Liver (tissue), 9 donors: ENCODE data around the gene ID3. TPM values are rescaled to one million over a fixed set of nuclear protein-coding genes. Genes with fewer than 3 reads are reported as not detected.

Source experiments
- DNase-seq: peaks from one replicate; pipeline ENCODE4 v3.0.0-alpha.2; 2017; ENCODE audit warnings: low spot score
- H3K27ac ChIP-seq, 2 donors: one replicate each; pipeline ENCODE4 v1.7.0; 2013; ENCODE audit warnings: inconsistent platforms in 2 of 2, low read length in 2 of 2, control low read depth in 1 of 2, low read depth in 1 of 2, mild to moderate bottlenecking in 1 of 2
- H3K27me3 ChIP-seq, 4 donors: one replicate each; pipeline versions ENCODE4 v1.6.1 to v1.7.0; 2013; ENCODE audit warnings: low read length in 3 of 4, inconsistent platforms in 1 of 4, mild to moderate bottlenecking in 1 of 4, moderate library complexity in 1 of 4; ENCODE audit not compliant: control insufficient read depth in 4 of 4, insufficient read depth in 4 of 4
- H3K36me3 ChIP-seq, 4 donors: one replicate each; pipeline versions ENCODE4 v1.6.1 to v1.7.0; 2013; ENCODE audit warnings: low read length in 3 of 4, mild to moderate bottlenecking in 3 of 4, low read depth in 1 of 4, moderate library complexity in 1 of 4; ENCODE audit not compliant: control insufficient read depth in 4 of 4, insufficient read depth in 3 of 4
- H3K4me1 ChIP-seq, 4 donors: one replicate each; pipeline versions ENCODE4 v1.6.1 to v1.7.0; 2013; ENCODE audit warnings: low read length in 3 of 4, mild to moderate bottlenecking in 3 of 4, moderate library complexity in 1 of 4; ENCODE audit not compliant: control insufficient read depth in 4 of 4, insufficient read depth in 4 of 4
- H3K4me3 ChIP-seq, 3 donors: one replicate each; pipeline versions ENCODE4 v1.6.1 to v1.7.0; 2013; ENCODE audit warnings: low read length in 3 of 3, control low read depth in 1 of 3, low read depth in 1 of 3, mild to moderate bottlenecking in 1 of 3
- H3K9ac ChIP-seq, 2 donors: one replicate each; pipeline ENCODE4 v1.7.0; 2013; ENCODE audit warnings: low read length in 2 of 2, mild to moderate bottlenecking in 2 of 2, moderate library complexity in 2 of 2, control low read depth in 1 of 2, low read depth in 1 of 2
- H3K9me3 ChIP-seq, 4 donors: one replicate each; pipeline versions ENCODE4 v1.6.1 to v1.7.0; 2013; ENCODE audit warnings: low read length in 3 of 4; ENCODE audit not compliant: control insufficient read depth in 4 of 4
- ATF3 ChIP-seq: IDR thresholded peaks from 2 replicates; pipeline ENCODE4 v1.6.1; 2016; ENCODE audit warnings: antibody characterized with exemption
- EGR1 ChIP-seq, 2 donors: IDR thresholded peaks; 2 replicates each; pipeline ENCODE4 v1.6.1; 2016 to 2018; ENCODE audit warnings: antibody characterized with exemption in 2 of 2, low read depth in 2 of 2
- FOXA1 ChIP-seq: IDR thresholded peaks from 2 replicates; pipeline ENCODE4 v1.6.1; 2016; ENCODE audit warnings: antibody characterized with exemption
- FOXA2 ChIP-seq: IDR thresholded peaks from 2 replicates; pipeline ENCODE4 v1.6.1; 2016; ENCODE audit warnings: antibody characterized with exemption
- GABPA ChIP-seq, 2 donors: IDR thresholded peaks in 1 of 2; conservative IDR thresholded peaks in 1 of 2; 2 replicates each; pipeline ENCODE4 v1.6.1; 2016; ENCODE audit warnings: antibody characterized with exemption in 2 of 2, mild to moderate bottlenecking in 1 of 2, moderate library complexity in 1 of 2
- HNF4A ChIP-seq, 2 donors: conservative IDR thresholded peaks; 2 replicates each; pipeline ENCODE4 v1.6.1; 2016; ENCODE audit warnings: antibody characterized with exemption in 2 of 2, mild to moderate bottlenecking in 2 of 2
- HNF4G ChIP-seq: IDR thresholded peaks from 2 replicates; pipeline ENCODE4 v1.6.1; 2016; ENCODE audit warnings: antibody characterized with exemption
- MAX ChIP-seq: IDR thresholded peaks from 2 replicates; pipeline ENCODE4 v1.6.1; 2016; ENCODE audit warnings: antibody characterized with exemption
- NR2F2 ChIP-seq: IDR thresholded peaks from 2 replicates; pipeline ENCODE4 v1.6.1; 2016; ENCODE audit warnings: antibody characterized with exemption
- REST ChIP-seq: IDR thresholded peaks from 2 replicates; pipeline ENCODE4 v1.6.1; 2016; ENCODE audit warnings: antibody characterized with exemption, mild to moderate bottlenecking
- RXRA ChIP-seq, 2 donors: IDR thresholded peaks; 2 replicates each; pipeline ENCODE4 v1.6.1; 2017 to 2018; ENCODE audit warnings: antibody characterized with exemption in 2 of 2, mild to moderate bottlenecking in 1 of 2
- TAF1 ChIP-seq: conservative IDR thresholded peaks from 2 replicates; pipeline ENCODE4 v1.6.1; 2016; ENCODE audit warnings: antibody characterized with exemption, mild to moderate bottlenecking
- YY1 ChIP-seq: IDR thresholded peaks from 2 replicates; pipeline ENCODE4 v1.6.1; 2016; ENCODE audit warnings: antibody characterized with exemption, mild to moderate bottlenecking
- WGBS: extraction: QIAGEN DNeasy Blood & Tissue Kit; methylation state at CpG from one replicate; pipeline ENCODE4 v1.1.7; 2013; 5-methylcytosine and 5-hydroxymethylcytosine counted together
- polyA plus RNA-seq, 2 donors: library from polyadenylated mRNA; stranded (reverse) in 1 of 2; unstranded in 1 of 2; fragments of 200-250 nt in 1 of 2; fragments of >200 nt in 1 of 2; fragmentation: Nextera tagmentation in 1 of 2; extraction: Ambion mirVana in 1 of 2; gene quantifications; one replicate each; pipeline versions ENCODE4 v1.2.1 to v1.2.3, GENCODE V29; 2013 to 2015
- total RNA-seq, 2 donors: library from RNA; depleted of rRNA; stranded (reverse); fragments of >200 nt; gene quantifications; one replicate each; pipeline ENCODE4 v1.2.3, GENCODE V29; 2014
- TF ChIP-seq, protein P1 (sequence below): IDR thresholded peaks from 2 replicates; pipeline ENCODE4 v1.6.1; 2016; ENCODE audit warnings: antibody characterized with exemption
- TF ChIP-seq, protein P2 (sequence below): fragments of 150-350 bp; IDR thresholded peaks from 2 replicates; pipeline ENCODE4 v1.5.1; 2017; ENCODE audit warnings: improper control_type of control experiment, low read depth, low read length; ENCODE audit not compliant: missing input control
- donor health status: healthy.
- donor health status: healthy.
- donor health status: healthy.
- donor health status: healthy.
- donor health status: healthy.

Gene ID3
- total and polyA plus RNA-seq, 4 donors = 21.6 to 42.6 (median 37.9) TPM

- Histone ChIP-seq H3K4me1 (peaks cover 2 to 23% (median 14%) of the 10 kb centered on the region in 4 donors), H3K4me3 (no peak overlapping the region)
- no peak for DNase-seq
Measured at GRCh38 chr1:23561076-23561812, 1.9 kb upstream of the ID3 start.

More at GRCh38 chr1:23561076-23561812, 1.9 kb upstream of the ID3 start:
- Histone ChIP-seq H3K27ac (peak overlapping the region; percentile 81 to 84), H3K9ac (no peak overlapping the region), H3K27me3 (no peaks in the 10 kb centered on the region), H3K36me3 (no peaks in the 10 kb centered on the region), H3K9me3 (no peaks in the 10 kb centered on the region)
- WGBS = 65% methylated on average over 6 of the region's 6 CpGs
- TF ChIP-seq FOXA1 (no peak), FOXA2 (no peak), MAX (no peak), HNF4G (no peak), GABPA (IDR thresholded peaks at IDR 0.05 in 1 of 2, conservative IDR thresholded peaks at IDR 0.05 in 1 of 2) (no peak), TAF1 (no peak), NR2F2 (no peak), RXRA (IDR thresholded peaks at IDR 0.05) (no peak), EGR1 (IDR thresholded peaks at IDR 0.05; ENCODE audit: low read depth in 2 of 2) (no peak), YY1 (no peak), ATF3 (no peak), REST (no peak), HNF4A (conservative IDR thresholded peaks at IDR 0.05) (no peak)
- TF ChIP-seq, protein P1, sequence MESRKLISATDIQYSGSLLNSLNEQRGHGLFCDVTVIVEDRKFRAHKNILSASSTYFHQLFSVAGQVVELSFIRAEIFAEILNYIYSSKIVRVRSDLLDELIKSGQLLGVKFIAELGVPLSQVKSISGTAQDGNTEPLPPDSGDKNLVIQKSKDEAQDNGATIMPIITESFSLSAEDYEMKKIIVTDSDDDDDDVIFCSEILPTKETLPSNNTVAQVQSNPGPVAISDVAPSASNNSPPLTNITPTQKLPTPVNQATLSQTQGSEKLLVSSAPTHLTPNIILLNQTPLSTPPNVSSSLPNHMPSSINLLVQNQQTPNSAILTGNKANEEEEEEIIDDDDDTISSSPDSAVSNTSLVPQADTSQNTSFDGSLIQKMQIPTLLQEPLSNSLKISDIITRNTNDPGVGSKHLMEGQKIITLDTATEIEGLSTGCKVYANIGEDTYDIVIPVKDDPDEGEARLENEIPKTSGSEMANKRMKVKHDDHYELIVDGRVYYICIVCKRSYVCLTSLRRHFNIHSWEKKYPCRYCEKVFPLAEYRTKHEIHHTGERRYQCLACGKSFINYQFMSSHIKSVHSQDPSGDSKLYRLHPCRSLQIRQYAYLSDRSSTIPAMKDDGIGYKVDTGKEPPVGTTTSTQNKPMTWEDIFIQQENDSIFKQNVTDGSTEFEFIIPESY = no peak
- TF ChIP-seq, protein P2, sequence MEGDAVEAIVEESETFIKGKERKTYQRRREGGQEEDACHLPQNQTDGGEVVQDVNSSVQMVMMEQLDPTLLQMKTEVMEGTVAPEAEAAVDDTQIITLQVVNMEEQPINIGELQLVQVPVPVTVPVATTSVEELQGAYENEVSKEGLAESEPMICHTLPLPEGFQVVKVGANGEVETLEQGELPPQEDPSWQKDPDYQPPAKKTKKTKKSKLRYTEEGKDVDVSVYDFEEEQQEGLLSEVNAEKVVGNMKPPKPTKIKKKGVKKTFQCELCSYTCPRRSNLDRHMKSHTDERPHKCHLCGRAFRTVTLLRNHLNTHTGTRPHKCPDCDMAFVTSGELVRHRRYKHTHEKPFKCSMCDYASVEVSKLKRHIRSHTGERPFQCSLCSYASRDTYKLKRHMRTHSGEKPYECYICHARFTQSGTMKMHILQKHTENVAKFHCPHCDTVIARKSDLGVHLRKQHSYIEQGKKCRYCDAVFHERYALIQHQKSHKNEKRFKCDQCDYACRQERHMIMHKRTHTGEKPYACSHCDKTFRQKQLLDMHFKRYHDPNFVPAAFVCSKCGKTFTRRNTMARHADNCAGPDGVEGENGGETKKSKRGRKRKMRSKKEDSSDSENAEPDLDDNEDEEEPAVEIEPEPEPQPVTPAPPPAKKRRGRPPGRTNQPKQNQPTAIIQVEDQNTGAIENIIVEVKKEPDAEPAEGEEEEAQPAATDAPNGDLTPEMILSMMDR = no peak
